Fibroblast of pulmonary artery (primary cell): ENCODE data around the gene GLOD5.

ENCODE experiments used
- DNase-seq: peaks from one replicate; pipeline ENCODE4 v3.0.0-alpha.2; 2010; ENCODE audit warnings: low read depth
- H3K4me3 ChIP-seq: replicated peaks from 2 replicates; pipeline ENCODE4 v1.5.1; 2011; ENCODE audit warnings: low read depth, mild to moderate bottlenecking, control low read depth, low read length, moderate library complexity
- TF ChIP-seq, protein P1 (sequence below): IDR thresholded peaks from 2 replicates; pipeline ENCODE4 v1.5.1; 2011; ENCODE audit warnings: mild to moderate bottlenecking, control low read depth, low read length, inconsistent platforms; ENCODE audit errors: missing control alignments

Gene GLOD5

DNA sequence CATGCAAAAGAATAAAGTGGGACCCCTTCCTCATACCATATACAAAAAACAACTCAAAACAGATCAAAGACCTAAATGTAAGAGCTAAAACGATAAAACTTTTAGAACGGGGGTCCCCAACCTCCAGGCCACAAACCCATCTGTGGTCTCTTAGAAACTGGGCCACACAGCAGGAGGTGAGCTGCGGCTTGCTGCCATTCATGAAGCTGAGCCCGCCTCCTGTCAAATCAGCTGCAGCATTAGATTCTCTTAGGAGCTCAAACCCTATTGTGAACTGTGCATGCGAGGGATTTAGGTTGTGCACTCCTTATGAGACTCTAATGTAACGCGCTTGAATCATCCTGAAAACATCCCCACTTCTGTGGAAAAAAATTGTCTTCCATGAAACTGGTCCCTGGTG is 17.9 kb downstream of the GLOD5 start:
- TF ChIP-seq, protein P1, sequence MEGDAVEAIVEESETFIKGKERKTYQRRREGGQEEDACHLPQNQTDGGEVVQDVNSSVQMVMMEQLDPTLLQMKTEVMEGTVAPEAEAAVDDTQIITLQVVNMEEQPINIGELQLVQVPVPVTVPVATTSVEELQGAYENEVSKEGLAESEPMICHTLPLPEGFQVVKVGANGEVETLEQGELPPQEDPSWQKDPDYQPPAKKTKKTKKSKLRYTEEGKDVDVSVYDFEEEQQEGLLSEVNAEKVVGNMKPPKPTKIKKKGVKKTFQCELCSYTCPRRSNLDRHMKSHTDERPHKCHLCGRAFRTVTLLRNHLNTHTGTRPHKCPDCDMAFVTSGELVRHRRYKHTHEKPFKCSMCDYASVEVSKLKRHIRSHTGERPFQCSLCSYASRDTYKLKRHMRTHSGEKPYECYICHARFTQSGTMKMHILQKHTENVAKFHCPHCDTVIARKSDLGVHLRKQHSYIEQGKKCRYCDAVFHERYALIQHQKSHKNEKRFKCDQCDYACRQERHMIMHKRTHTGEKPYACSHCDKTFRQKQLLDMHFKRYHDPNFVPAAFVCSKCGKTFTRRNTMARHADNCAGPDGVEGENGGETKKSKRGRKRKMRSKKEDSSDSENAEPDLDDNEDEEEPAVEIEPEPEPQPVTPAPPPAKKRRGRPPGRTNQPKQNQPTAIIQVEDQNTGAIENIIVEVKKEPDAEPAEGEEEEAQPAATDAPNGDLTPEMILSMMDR: no peak
- H3K4me3 ChIP-seq: no peak overlapping the region
- DNase-seq: no peak

DNA sequence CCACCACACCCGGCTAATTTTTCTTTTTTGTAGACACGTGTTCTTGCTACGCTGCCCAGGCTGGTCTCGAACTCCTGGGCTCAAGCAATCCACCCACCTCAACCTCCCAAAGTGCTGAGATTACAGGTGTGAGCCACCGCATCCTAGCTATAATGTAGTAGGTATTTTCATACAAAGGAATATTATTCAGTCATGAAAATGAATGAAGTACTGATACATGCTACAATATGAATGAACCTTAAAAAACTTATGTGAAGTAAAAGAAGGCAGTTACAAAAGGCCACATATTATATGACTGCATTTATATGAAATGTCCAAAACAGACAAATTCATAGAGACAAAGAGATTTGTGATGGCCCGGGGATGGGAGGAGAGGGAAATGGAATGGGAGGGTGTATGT is 20.2 kb downstream of the GLOD5 start:
- TF ChIP-seq, protein P1: no peak

DNA sequence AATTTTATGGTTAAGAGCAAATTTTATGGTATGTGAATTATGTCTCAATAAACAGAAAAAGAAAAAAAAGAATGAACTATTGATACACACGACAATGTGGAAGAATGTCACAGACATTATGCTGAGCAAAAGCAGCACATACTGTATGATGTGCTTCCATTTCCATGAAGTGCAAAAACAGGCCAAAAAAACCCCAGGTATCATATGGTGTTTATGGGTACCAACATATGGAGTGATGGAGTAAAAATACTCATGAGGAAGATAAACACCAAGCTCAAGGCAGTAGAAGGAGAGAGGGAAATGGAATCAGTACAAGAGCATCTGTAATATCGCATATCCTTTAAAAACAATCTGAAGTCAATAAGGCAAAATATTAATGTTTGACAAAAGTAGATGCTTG is 20.7 kb downstream of the GLOD5 start:
- no peak overlapping the region for H3K4me3 ChIP-seq
- DNase-seq: no peak
- TF ChIP-seq, protein P1: no peak

More for the DNA sequence above, 20.2 kb downstream of the GLOD5 start:
- DNase-seq: no peak
- H3K4me3 ChIP-seq: no peak overlapping the region

DNA sequence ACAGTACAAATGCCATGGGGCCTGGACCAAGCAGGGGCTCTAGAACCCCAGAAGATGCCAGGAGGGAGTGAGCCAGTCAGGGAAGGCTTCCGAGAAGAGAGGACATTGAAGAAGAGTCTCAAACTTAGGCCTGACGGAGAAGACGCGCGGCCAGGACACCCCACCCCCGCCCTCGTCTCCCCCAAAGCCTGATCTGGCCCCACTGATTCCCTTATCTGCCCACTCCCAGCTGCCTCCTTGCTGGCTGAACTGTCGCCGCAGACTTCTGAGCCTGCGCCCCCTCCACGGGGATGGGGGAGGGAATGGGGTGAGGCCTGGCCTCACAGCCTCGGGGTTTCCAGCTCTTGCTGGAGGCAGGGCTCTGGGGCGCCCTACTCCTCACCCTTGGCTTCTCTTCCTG is 21.2 kb downstream of the GLOD5 start:
- DNase-seq: no peak
- no peak overlapping the region for H3K4me3 ChIP-seq
- TF ChIP-seq, protein P1: no peak

DNA sequence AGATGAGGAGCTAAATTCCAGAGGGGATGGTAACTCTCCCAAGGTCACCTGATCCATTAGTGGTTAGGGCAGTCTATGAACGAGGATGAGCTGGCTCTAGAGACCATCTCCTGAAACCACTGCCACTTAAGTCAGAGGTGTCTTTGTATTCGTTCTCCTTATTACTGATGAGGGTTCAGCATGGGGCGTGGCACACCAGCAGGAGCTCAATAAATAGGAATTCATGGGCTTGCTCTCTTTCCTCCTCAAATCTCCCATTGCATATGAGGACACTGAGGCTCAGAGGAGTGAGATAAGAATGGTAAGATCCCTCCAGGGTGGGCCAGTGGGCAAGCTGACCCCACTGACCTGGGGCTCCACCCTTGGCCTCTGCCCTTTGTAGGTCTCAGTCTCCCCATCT is 23.2 kb downstream of the GLOD5 start:
- TF ChIP-seq, protein P1: no peak
- no peak for DNase-seq
- H3K4me3 ChIP-seq: no peak overlapping the region

DNA sequence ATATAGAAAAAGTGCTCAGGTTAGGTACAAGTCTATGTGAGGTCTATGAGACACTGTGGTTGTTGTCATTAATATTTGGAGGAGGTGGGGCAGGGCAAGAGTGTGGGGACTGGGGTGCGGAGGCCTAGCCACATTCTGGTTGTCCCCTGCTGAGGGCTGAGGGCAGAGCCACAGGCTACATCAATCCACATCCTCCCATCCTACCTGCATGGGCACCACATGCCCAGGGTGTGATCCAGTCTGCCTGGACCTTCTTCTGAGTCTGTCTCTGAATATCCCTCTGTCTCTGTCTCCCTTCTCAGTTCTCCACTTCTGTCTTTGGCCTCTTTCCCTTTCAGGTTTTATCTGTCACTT is 23.6 kb downstream of the GLOD5 start:
- TF ChIP-seq, protein P1: no peak
- H3K4me3 ChIP-seq: no peak overlapping the region
- DNase-seq: no peak

DNA sequence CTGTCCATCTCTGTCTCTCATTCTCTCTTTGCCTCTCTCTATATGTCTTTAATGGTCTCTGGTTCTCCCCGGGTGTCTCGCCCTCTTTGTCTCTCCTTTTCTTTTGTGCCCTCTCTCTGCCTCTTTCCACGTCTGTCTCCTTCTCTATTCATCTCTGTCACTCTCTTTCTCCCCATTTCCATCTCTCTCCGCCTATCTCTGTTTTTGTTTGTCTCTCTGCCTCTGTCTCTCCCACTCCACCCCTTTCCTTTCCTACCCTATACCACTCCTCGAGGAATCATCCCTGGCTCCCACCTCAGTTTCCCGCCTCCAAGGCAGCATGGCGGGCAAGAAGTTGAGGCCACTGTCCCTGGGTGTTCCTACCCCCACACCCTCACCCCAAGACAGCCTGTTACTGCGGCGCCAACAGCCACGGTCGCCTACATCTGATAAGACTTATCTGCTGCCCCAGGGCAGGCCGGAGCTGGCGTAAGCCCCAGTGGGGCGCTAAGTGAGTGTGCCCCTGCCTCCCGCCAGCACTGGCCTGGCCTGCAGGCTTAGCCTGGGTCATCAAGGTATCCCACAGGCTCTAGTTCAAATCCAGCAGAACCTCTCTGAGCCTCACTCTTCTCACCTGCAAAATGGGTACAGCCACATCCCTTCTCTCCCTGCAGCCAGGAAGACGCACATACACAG is 24.1 kb downstream of the GLOD5 start:
- H3K4me3 ChIP-seq: no peak overlapping the region
- TF ChIP-seq, protein P1: no peak
- no peak for DNase-seq
